Activated CD4-positive, alpha-beta T cell treated with anti-CD3 and anti-CD28 coated beads for 48 hours (primary cell): ENCODE results near the gene RCSD1.
"Not testable (repeated sequence)": the region's sequence is repeated elsewhere in the genome, so short reads cannot be mapped to it uniquely, and the experiment has no call there.

Source experiments
- DNase-seq: peaks from one replicate; pipeline ENCODE4 v3.0.0-alpha.2; 2020

Gene RCSD1

GRCh38 chr1:167629681-167630567, at the start of gene RCSD1:
RCSD1 (plus strand) TSS chr1:167630232; CDS start chr1:167630424, 192 bp downstream.
- peak; percentile 81 for DNase-seq

- no peak for DNase-seq
These were observed 48.0 kb upstream of the RCSD1 start for GRCh38 chr1:167582064-167582463.

GRCh38 chr1:167582722-167583121, 47.3 kb upstream of the RCSD1 start:
- DNase-seq = no peak

- DNase-seq = no peak
These were observed 45.5 kb upstream of the RCSD1 start for GRCh38 chr1:167584581-167584980.

- no peak for DNase-seq
These were observed 42.7 kb upstream of the RCSD1 start for GRCh38 chr1:167587342-167587741.

- DNase-seq = no peak
These were observed 42.2 kb upstream of the RCSD1 start for GRCh38 chr1:167587872-167588271.

GRCh38 chr1:167588361-167588760, 41.7 kb upstream of the RCSD1 start:
- DNase-seq = no peak

- DNase-seq = no peak
These were observed 37.6 kb upstream of the RCSD1 start for GRCh38 chr1:167592475-167592874.

- no peak for DNase-seq
These were observed 36.2 kb upstream of the RCSD1 start for GRCh38 chr1:167593860-167594259.

GRCh38 chr1:167594822-167595221, 35.2 kb upstream of the RCSD1 start:
- DNase-seq = no peak

GRCh38 chr1:167599957-167600581, 30.0 kb upstream of the RCSD1 start:
- peak; percentile 44 for DNase-seq

GRCh38 chr1:167601442-167602383, 28.3 kb upstream of the RCSD1 start:
- peak; percentile 17 for DNase-seq

GRCh38 chr1:167602840-167603239, 27.2 kb upstream of the RCSD1 start:
- DNase-seq = no peak

GRCh38 chr1:167605576-167605975, 24.5 kb upstream of the RCSD1 start:
- no peak for DNase-seq

- no peak for DNase-seq
These were observed 18.0 kb upstream of the RCSD1 start for GRCh38 chr1:167611983-167612382.

GRCh38 chr1:167612587-167613385, 17.2 kb upstream of the RCSD1 start:
- no peak for DNase-seq

- not testable (repeated sequence) for DNase-seq
These were observed 16.0 kb upstream of the RCSD1 start for GRCh38 chr1:167613984-167614383.

- no peak for DNase-seq
These were observed 15.2 kb upstream of the RCSD1 start for GRCh38 chr1:167614851-167615250.

GRCh38 chr1:167616521-167616920, 13.5 kb upstream of the RCSD1 start:
- no peak for DNase-seq

- DNase-seq = no peak
These were observed 12.6 kb upstream of the RCSD1 start for GRCh38 chr1:167617153-167618147.

- no peak for DNase-seq
These were observed 11.7 kb upstream of the RCSD1 start for GRCh38 chr1:167618366-167618765.
